Subcutaneous adipose tissue (tissue), 4 donors: ENCODE results near the gene NEK6. TPM values are rescaled to one million over a fixed set of nuclear protein-coding genes. Genes with fewer than 3 reads are reported as not detected.

Experiments used
- total RNA-seq, 4 donors: library from RNA; depleted of rRNA; stranded (reverse); fragments of >200 nt; gene quantifications; one replicate each; pipeline ENCODE4 v1.1.0, GENCODE V29; 2016
- TF ChIP-seq, protein P1 (sequence below): fragments of 450-650 bp; IDR thresholded peaks from one replicate; pipeline ENCODE4 v1.5.1; 2016; ENCODE audit warnings: low read depth, mild to moderate bottlenecking, control low read depth, antibody characterized with exemption, moderate library complexity

NEK6 gene
- total RNA-seq, 4 donors from 2014 or later = 18.5 to 38.2 (median 27.0) TPM

DNA sequence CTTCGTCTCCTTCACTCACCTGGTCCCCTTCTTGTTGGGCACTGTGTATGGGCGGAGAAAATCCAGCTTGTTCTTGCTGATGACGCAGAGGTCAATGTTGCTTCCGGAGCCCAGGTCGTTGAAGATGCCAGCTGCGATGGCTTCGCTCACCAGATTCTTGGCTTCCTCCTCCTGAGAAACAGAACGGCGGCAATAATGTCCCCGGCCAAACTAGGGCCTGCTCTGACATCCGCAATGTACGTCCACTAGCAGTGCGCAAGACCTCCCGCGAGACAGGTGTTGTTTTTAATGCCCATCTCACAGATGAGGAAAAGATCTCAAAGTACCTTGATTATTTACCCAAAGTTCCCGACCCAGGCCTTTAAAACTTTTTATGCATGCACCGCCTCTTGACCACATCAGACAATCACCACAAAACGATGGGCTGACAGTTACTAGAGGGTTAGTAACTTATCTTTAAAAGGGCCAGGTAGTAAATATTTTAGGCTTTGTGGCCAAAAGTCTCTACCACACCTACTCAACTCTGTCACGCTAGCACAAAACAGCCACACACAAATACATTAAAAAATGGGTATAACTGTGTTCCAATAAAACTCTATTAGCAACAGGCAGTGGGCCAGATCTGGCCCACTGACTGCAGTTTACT, 99.1 kb downstream of the NEK6 start:
- TF ChIP-seq, protein P1, sequence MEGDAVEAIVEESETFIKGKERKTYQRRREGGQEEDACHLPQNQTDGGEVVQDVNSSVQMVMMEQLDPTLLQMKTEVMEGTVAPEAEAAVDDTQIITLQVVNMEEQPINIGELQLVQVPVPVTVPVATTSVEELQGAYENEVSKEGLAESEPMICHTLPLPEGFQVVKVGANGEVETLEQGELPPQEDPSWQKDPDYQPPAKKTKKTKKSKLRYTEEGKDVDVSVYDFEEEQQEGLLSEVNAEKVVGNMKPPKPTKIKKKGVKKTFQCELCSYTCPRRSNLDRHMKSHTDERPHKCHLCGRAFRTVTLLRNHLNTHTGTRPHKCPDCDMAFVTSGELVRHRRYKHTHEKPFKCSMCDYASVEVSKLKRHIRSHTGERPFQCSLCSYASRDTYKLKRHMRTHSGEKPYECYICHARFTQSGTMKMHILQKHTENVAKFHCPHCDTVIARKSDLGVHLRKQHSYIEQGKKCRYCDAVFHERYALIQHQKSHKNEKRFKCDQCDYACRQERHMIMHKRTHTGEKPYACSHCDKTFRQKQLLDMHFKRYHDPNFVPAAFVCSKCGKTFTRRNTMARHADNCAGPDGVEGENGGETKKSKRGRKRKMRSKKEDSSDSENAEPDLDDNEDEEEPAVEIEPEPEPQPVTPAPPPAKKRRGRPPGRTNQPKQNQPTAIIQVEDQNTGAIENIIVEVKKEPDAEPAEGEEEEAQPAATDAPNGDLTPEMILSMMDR = no peak

GRCh38 chr9:124357721-124358361, 100.1 kb downstream of the NEK6 start:
- TF ChIP-seq, protein P1 = no peak

- TF ChIP-seq, protein P1 = no peak
Observed at GRCh38 chr9:124358631-124359030, 100.9 kb downstream of the NEK6 start.

GRCh38 chr9:124359426-124359825, 101.7 kb downstream of the NEK6 start:
- TF ChIP-seq, protein P1 = no peak

DNA sequence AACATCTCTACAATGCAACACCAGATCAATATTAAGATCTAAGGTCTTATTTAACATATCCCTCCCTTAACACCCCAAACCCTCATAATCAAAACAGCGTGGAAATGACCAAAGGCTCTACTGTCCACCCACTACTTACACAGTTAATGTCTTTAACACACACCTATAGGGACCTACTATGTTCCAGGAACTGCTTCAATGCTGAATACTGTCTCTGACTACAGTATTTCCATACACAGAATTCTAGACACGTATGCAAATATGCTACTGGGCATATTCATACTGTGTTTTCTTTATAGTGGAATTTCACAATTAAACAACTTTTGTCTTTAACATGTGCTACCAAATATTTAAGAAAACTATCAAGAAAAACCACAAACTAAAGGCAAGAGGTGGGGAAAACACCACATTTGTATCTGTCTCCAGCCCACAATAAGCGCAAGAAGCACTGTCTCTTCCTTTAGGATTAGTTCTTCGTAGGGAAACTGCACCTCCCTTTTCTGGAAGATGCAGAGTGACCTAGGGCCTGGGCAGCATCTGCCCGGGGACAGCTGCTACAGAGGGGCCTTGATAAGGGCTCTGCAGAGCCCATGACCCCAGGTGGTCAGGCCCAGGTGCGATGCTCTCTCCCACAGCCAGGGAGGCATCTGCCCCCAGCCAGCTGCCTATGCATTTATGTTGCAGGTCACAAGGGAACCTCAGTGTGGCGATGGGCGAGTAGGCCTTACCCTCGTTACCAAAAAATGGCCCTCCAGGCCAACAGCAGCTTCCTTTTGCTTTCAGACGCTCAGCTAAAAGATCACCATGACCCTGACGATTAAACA, 102.3 kb downstream of the NEK6 start:
- TF ChIP-seq, protein P1 = no peak

GRCh38 chr9:124361128-124361527, 103.4 kb downstream of the NEK6 start:
- TF ChIP-seq, protein P1 = no peak
